PC-3 (cell line): ENCODE results near the gene CACNA1B. TPM values are rescaled to one million over a fixed set of nuclear protein-coding genes. Genes with fewer than 3 reads are reported as not detected.

ENCODE experiments used
- ATAC-seq: fragments of 200-7000 bp; cut with Tn5 transposase; 2 replicates; pipeline ENCODE4 v1.9.1; 2020; ENCODE audit warnings: mild to moderate bottlenecking, moderate library complexity
- BruUV-seq: library from RNA; stranded (reverse); fragments of 400-500 nt; replicated peaks from 2 replicates; lab custom pipeline; 2021; lab: Mats Ljungman, UMichigan
- CTCF ChIA-PET: fragments of 300-600 bp; sonication (Branson Sonifier 250); formaldehyde crosslinking; loops from one replicate; lab custom pipeline; 2022; ENCODE audit warnings: antibody characterized with exemption; lab: Charles Lee
- POLR2A ChIA-PET: fragments of 300-600 bp; sonication (Branson Sonifier 250); formaldehyde crosslinking; loops from one replicate; lab custom pipeline; 2022; ENCODE audit warnings: antibody characterized with exemption; ENCODE audit not compliant: unreplicated experiment; lab: Charles Lee
- DNase-seq: peaks from one replicate; pipeline ENCODE4 v3.0.0-alpha.2; 2015
- H2AFZ ChIP-seq: fragments of 300-600 bp; sonication (generic); 2 replicates; pipeline ENCODE4 v1.6.0; 2016; ENCODE audit warnings: antibody characterized with exemption, low read length
- H3F3A ChIP-seq: fragments of 300-600 bp; sonication (generic); one replicate; pipeline ENCODE4 v1.6.0; 2017; ENCODE audit warnings: antibody characterized with exemption, low read length, control low read depth, mild to moderate bottlenecking; ENCODE audit not compliant: unreplicated experiment
- H3K27ac ChIP-seq: fragments of 300-600 bp; sonication (generic); 2 replicates; pipeline ENCODE4 v1.5.1; 2016; ENCODE audit warnings: mild to moderate bottlenecking, low read length
- H3K27me3 ChIP-seq: fragments of 300-600 bp; sonication (generic); 2 replicates; pipeline ENCODE4 v1.6.1; 2016; ENCODE audit warnings: low read length, mixed read lengths
- H3K36me3 ChIP-seq: fragments of 300-600 bp; sonication (generic); 2 replicates; pipeline ENCODE4 v1.6.1; 2016; ENCODE audit warnings: low read depth, mixed run types, low read length, mixed read lengths
- H3K4me1 ChIP-seq: fragments of 300-600 bp; sonication (generic); 2 replicates; pipeline ENCODE4 v1.5.1; 2016; ENCODE audit warnings: low read length; ENCODE audit not compliant: insufficient read depth
- H3K4me2 ChIP-seq: fragments of 300-600 bp; sonication (generic); 2 replicates; pipeline ENCODE4 v1.6.0; 2016; ENCODE audit warnings: low read length
- H3K4me3 ChIP-seq: fragments of 300-600 bp; sonication (generic); 2 replicates; pipeline ENCODE4 v1.5.1; 2016; ENCODE audit warnings: mild to moderate bottlenecking, low read length, mixed read lengths
- H3K79me2 ChIP-seq: fragments of 300-600 bp; sonication (generic); 2 replicates; pipeline ENCODE4 v1.6.1; 2017; ENCODE audit warnings: low read length, mixed read lengths
- H3K9ac ChIP-seq: fragments of 300-600 bp; sonication (generic); 2 replicates; pipeline ENCODE4 v1.6.0; 2016; ENCODE audit warnings: mild to moderate bottlenecking, low read length
- H3K9me2 ChIP-seq: fragments of 300-600 bp; sonication (generic); replicated peaks from 2 replicates; pipeline ENCODE4 v1.6.1; 2016; ENCODE audit warnings: mixed run types, low read length, mixed read lengths
- H3K9me3 ChIP-seq: fragments of 300-600 bp; sonication (generic); 2 replicates; pipeline ENCODE4 v1.6.1; 2016; ENCODE audit warnings: low read length, mixed read lengths
- H4K20me1 ChIP-seq: fragments of 300-600 bp; sonication (generic); 2 replicates; pipeline ENCODE4 v1.6.1; 2016; ENCODE audit warnings: low read length, mixed read lengths
- EZH2 ChIP-seq: fragments of 300-600 bp; sonication (generic); IDR thresholded peaks from one replicate; pipeline ENCODE4 v1.6.1; 2017; ENCODE audit warnings: antibody characterized with exemption, mild to moderate bottlenecking, low read length; ENCODE audit not compliant: unreplicated experiment
- EZH2phosphoT487 ChIP-seq: fragments of 300-600 bp; sonication (generic); IDR thresholded peaks from 2 replicates; pipeline ENCODE4 v1.6.1; 2018; ENCODE audit warnings: mild to moderate bottlenecking, antibody characterized with exemption, low read length, borderline replicate concordance
- intact Hi-C: fragments of 100-400 bp; cut with micrococcal nuclease; formaldehyde crosslinking; loops from 2 replicates; pipeline ENCODE4 v1.9.0; 2023
- total RNA-seq: library from RNA; depleted of rRNA; stranded (reverse); fragments of >200 nt; gene quantifications from 2 replicates; pipeline ENCODE4 v1.2.3, GENCODE V29; 2014
- TF ChIP-seq, protein P1 (sequence below): fragments of 300-600 bp; sonication (generic); conservative IDR thresholded peaks from 2 replicates; pipeline ENCODE4 v1.5.1; 2017; ENCODE audit warnings: antibody characterized with exemption, low read depth, mild to moderate bottlenecking, low read length

The CACNA1B gene
- total RNA-seq, 1 experiment from 2014 or later: not detected

DNA sequence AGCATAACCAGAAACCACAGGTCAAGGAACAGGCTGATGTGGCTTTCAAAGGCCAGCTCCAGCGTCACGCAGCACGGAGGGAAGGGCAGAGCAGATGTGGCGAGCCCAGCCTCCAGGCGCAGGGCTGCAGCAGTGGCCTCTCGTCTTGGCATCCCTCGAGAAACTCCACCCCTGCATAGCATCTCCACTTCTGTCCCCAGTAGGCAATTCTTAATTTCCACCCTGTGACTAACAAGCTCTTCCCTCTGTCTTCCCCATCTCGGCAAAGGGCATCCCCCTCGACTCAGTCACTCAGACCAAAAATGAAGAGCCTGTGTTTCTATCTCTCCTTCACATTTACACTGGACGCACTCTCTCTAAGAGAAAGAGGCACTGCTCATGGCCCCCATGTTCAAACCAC is 1.7 kb upstream of the CACNA1B start:
- no peak overlapping the region for H3K27ac ChIP-seq
- H3K4me1 ChIP-seq: no peaks in the 10 kb centered on the region
- H3K36me3 ChIP-seq: no peaks in the 10 kb centered on the region
- POLR2A ChIA-PET: no interaction called here
- H3K79me2 ChIP-seq: no peaks in the 10 kb centered on the region
- no peak overlapping the region for H3K9ac ChIP-seq
- TF ChIP-seq EZH2phosphoT487 (no peak), EZH2 (no peak)
- H4K20me1 ChIP-seq: no peaks in the 10 kb centered on the region
- H3F3A ChIP-seq: no peaks in the 10 kb centered on the region
- no peak overlapping the region for H3K4me2 ChIP-seq
- no peak for DNase-seq
- CTCF ChIA-PET: no interaction called here
- no peak overlapping the region for H2AFZ ChIP-seq
- no peaks in the 10 kb centered on the region for H3K27me3 ChIP-seq
- no peaks in the 10 kb centered on the region for H3K9me3 ChIP-seq
- ATAC-seq: no peak
- no TSS peak for BruUV-seq
- H3K9me2 ChIP-seq: no peaks in the 10 kb centered on the region
- intact Hi-C loops: no loop called here
- H3K4me3 ChIP-seq: no peak overlapping the region

GRCh38 chr9:137876269-137876668 is 1.3 kb upstream of the CACNA1B start:
- H3K79me2 ChIP-seq: no peaks in the 10 kb centered on the region
- no peak overlapping the region for H3K4me2 ChIP-seq
- no peak for ATAC-seq
- H3F3A ChIP-seq: no peaks in the 10 kb centered on the region
- no peak overlapping the region for H3K4me3 ChIP-seq
- H3K27me3 ChIP-seq: no peaks in the 10 kb centered on the region
- no peak for DNase-seq
- intact Hi-C loops: no loop called here
- no peak for TF ChIP-seq EZH2phosphoT487
- H3K9me2 ChIP-seq: no peaks in the 10 kb centered on the region
- no TSS peak for BruUV-seq
- no peaks in the 10 kb centered on the region for H4K20me1 ChIP-seq
- H3K27ac ChIP-seq: no peak overlapping the region
- H3K36me3 ChIP-seq: no peaks in the 10 kb centered on the region
- CTCF ChIA-PET: no interaction called here
- H3K9ac ChIP-seq: no peak overlapping the region
- no peak overlapping the region for H2AFZ ChIP-seq
- POLR2A ChIA-PET: no interaction called here
- H3K9me3 ChIP-seq: no peaks in the 10 kb centered on the region
- no peaks in the 10 kb centered on the region for H3K4me1 ChIP-seq

- Histone ChIP-seq H3F3A (no peaks in the 10 kb centered on the region), H3K79me2 (no peaks in the 10 kb centered on the region), H3K9me2 (no peaks in the 10 kb centered on the region), H3K4me1 (no peaks in the 10 kb centered on the region), H3K27me3 (no peaks in the 10 kb centered on the region), H3K9ac (no peak overlapping the region), H4K20me1 (no peaks in the 10 kb centered on the region), H3K4me2 (no peak overlapping the region), H3K27ac (no peak overlapping the region), H3K4me3 (no peak overlapping the region), H3K36me3 (no peaks in the 10 kb centered on the region), H2AFZ (no peak overlapping the region), H3K9me3 (no peaks in the 10 kb centered on the region)
- DNase-seq (no peak), ATAC-seq (no peak)
- BruUV-seq: no TSS peak
- TF ChIP-seq, protein P1, sequence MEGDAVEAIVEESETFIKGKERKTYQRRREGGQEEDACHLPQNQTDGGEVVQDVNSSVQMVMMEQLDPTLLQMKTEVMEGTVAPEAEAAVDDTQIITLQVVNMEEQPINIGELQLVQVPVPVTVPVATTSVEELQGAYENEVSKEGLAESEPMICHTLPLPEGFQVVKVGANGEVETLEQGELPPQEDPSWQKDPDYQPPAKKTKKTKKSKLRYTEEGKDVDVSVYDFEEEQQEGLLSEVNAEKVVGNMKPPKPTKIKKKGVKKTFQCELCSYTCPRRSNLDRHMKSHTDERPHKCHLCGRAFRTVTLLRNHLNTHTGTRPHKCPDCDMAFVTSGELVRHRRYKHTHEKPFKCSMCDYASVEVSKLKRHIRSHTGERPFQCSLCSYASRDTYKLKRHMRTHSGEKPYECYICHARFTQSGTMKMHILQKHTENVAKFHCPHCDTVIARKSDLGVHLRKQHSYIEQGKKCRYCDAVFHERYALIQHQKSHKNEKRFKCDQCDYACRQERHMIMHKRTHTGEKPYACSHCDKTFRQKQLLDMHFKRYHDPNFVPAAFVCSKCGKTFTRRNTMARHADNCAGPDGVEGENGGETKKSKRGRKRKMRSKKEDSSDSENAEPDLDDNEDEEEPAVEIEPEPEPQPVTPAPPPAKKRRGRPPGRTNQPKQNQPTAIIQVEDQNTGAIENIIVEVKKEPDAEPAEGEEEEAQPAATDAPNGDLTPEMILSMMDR: no peak
- TF ChIP-seq EZH2 (no peak), EZH2phosphoT487 (no peak)
- ChIA-PET CTCF (no interaction called here), POLR2A (no interaction called here)
- intact Hi-C loops: no loop called here
Observed at GRCh38 chr9:137876781-137877386, 698 bp upstream of the CACNA1B start.
